HepG2 (cell line): ENCODE measurements around the gene HPCAL1. TPM values are rescaled to one million over a fixed set of nuclear protein-coding genes. Genes with fewer than 3 reads are reported as not detected.

Experiments
- AGO2 ChIP-seq: fragments of 200-400 bp; formaldehyde crosslinking; optimal IDR thresholded peaks from 2 replicates; pipeline ENCODE3; 2017; ENCODE audit warnings: mild to moderate bottlenecking, low read depth, low read length, moderate library complexity
- AHR ChIP-seq: IDR thresholded peaks from 2 replicates; pipeline ENCODE4 v1.6.1; 2018; ENCODE audit warnings: missing genetic modification reagents, missing compliant biosample characterization
- ARID2 ChIP-seq: sonication (generic); formaldehyde crosslinking; IDR thresholded peaks from 2 replicates; pipeline ENCODE4 v1.8.1; 2022; ENCODE audit warnings: mild to moderate bottlenecking, missing genetic modification reagents, borderline replicate concordance
- ETV5 ChIP-seq: IDR thresholded peaks from 2 replicates; pipeline ENCODE4 v1.6.1; 2018; ENCODE audit warnings: missing biosample characterization, missing genetic modification reagents, inconsistent platforms, borderline replicate concordance
- HMGXB3 ChIP-seq: sonication (generic); formaldehyde crosslinking; IDR thresholded peaks from 2 replicates; pipeline ENCODE4 v1.4.0; 2020; ENCODE audit warnings: missing genetic modification reagents, borderline replicate concordance
- IRF9 ChIP-seq: sonication (generic); formaldehyde crosslinking; IDR thresholded peaks from 2 replicates; pipeline ENCODE4 v1.8.0; 2022; ENCODE audit warnings: missing genetic modification reagents, mild to moderate bottlenecking, borderline replicate concordance
- MXI1 ChIP-seq: IDR thresholded peaks from 3 replicates; pipeline ENCODE4 v1.6.1; 2012; ENCODE audit warnings: low read depth, low read length, inconsistent platforms, borderline replicate concordance
- MYC ChIP-seq: sonication (generic); formaldehyde crosslinking; IDR thresholded peaks from 2 replicates; pipeline ENCODE4 v1.9.0; 2021; ENCODE audit warnings: missing genetic modification reagents, borderline replicate concordance
- SMAD1 ChIP-seq: sonication (generic); formaldehyde crosslinking; IDR thresholded peaks from 2 replicates; pipeline ENCODE4 v1.4.0; 2020; ENCODE audit warnings: missing genetic modification reagents, low read depth, mild to moderate bottlenecking, borderline replicate concordance
- ZNF703 ChIP-seq: sonication (generic); formaldehyde crosslinking; IDR thresholded peaks from 2 replicates; pipeline ENCODE4 v1.5.1; 2020; ENCODE audit warnings: missing genetic modification reagents, mild to moderate bottlenecking, moderate library complexity, borderline replicate concordance
- ZNF704 ChIP-seq: sonication (generic); formaldehyde crosslinking; IDR thresholded peaks from 2 replicates; pipeline ENCODE4 v1.8.1; 2023; ENCODE audit warnings: mild to moderate bottlenecking, inconsistent platforms, moderate library complexity, missing genetic modification reagents, borderline replicate concordance
- ZNF761 ChIP-seq: sonication (generic); formaldehyde crosslinking; conservative IDR thresholded peaks from 2 replicates; pipeline ENCODE4 v1.4.0; 2020; ENCODE audit warnings: mild to moderate bottlenecking, missing genetic modification reagents
- ZNF780A ChIP-seq: sonication (generic); formaldehyde crosslinking; IDR thresholded peaks from 2 replicates; pipeline ENCODE4 v1.8.0; 2022; ENCODE audit warnings: mild to moderate bottlenecking, missing genetic modification reagents, moderate library complexity
- polyA plus RNA-seq, 8 experiments: library from polyadenylated mRNA; depleted of rRNA in 3 of 8; stranded (reverse) in 7 of 8; unstranded in 1 of 8; fragments of >200 nt; fragmentation: Illumina TruSeq in 4 of 8; extraction: Trizol in 4 of 8; gene quantifications; 2 replicates each; pipeline versions ENCODE4 v1.2.1 to v1.2.3, GENCODE V29; 2011 to 2016; ENCODE audit warnings: low read depth in 4 of 8, missing spikeins in 1 of 8, mixed read lengths in 1 of 8; ENCODE audit not compliant: insufficient read depth in 1 of 8
- total RNA-seq, 5 experiments: library from RNA; depleted of rRNA; stranded (reverse); fragments of >200 nt; fragmentation: Illumina TruSeq; extraction: Trizol; gene quantifications; 2 replicates each; pipeline ENCODE4 v1.2.3, GENCODE V29; 2016; ENCODE audit warnings: low read depth in 1 of 5
- TF ChIP-seq, protein P1 (sequence below): sonication (generic); formaldehyde crosslinking; IDR thresholded peaks from 2 replicates; pipeline ENCODE4 v1.4.0; 2020; ENCODE audit warnings: mild to moderate bottlenecking, missing genetic modification reagents, borderline replicate concordance
- TF ChIP-seq, protein P2 (sequence below): sonication (generic); formaldehyde crosslinking; IDR thresholded peaks from 2 replicates; pipeline ENCODE4 v1.4.0; 2020; ENCODE audit warnings: missing genetic modification reagents
- TF ChIP-seq, protein P3 (sequence below): sonication (generic); formaldehyde crosslinking; IDR thresholded peaks from 2 replicates; pipeline ENCODE4 v1.5.0; 2020; ENCODE audit warnings: missing genetic modification reagents, mild to moderate bottlenecking, borderline replicate concordance

HPCAL1 gene
- total and polyA plus RNA-seq, 2 of the 13 experiments (the other 11 are each of a cell fraction or from before 2014, with no cell fraction given): 29.5 to 29.9 TPM

DNA sequence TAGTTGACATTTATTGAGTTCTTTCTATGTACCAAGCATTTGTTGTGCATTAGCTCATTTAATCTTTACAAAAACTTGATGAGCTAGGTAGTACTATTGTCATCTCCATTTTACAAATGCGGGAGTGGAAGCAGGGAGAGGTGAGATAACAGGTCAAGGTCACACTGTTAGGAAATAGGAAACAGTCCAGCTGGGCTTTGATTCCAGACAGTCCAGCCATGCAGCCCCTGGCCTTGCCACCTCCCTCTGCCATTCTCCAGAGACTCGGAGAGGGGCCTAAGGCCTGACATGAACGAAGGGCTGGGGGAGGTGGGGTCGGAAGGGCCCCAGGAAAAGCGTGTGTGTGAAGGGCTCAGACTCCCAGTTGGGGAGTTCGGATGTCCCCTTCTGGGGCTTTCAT lies 89.8 kb downstream of the HPCAL1 start (continued):
- TF ChIP-seq HMGXB3 (CRISPR knock-in tag): no peak
- no peak for TF ChIP-seq ZNF703
- peak; percentile 38; the same call in 1 of the 2 replicates for TF ChIP-seq MYC (CRISPR knock-in tag)
- no peak for TF ChIP-seq AHR (CRISPR knock-in tag)
- no peak for TF ChIP-seq ZNF704
- TF ChIP-seq, protein P1, sequence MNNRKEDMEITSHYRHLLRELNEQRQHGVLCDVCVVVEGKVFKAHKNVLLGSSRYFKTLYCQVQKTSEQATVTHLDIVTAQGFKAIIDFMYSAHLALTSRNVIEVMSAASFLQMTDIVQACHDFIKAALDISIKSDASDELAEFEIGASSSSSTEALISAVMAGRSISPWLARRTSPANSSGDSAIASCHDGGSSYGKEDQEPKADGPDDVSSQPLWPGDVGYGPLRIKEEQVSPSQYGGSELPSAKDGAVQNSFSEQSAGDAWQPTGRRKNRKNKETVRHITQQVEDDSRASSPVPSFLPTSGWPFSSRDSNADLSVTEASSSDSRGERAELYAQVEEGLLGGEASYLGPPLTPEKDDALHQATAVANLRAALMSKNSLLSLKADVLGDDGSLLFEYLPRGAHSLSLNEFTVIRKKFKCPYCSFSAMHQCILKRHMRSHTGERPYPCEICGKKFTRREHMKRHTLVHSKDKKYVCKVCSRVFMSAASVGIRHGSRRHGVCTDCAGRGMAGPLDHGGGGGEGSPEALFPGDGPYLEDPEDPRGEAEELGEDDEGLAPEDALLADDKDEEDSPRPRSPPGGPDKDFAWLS (CRISPR knock-in tag): no peak
- TF ChIP-seq, protein P2, sequence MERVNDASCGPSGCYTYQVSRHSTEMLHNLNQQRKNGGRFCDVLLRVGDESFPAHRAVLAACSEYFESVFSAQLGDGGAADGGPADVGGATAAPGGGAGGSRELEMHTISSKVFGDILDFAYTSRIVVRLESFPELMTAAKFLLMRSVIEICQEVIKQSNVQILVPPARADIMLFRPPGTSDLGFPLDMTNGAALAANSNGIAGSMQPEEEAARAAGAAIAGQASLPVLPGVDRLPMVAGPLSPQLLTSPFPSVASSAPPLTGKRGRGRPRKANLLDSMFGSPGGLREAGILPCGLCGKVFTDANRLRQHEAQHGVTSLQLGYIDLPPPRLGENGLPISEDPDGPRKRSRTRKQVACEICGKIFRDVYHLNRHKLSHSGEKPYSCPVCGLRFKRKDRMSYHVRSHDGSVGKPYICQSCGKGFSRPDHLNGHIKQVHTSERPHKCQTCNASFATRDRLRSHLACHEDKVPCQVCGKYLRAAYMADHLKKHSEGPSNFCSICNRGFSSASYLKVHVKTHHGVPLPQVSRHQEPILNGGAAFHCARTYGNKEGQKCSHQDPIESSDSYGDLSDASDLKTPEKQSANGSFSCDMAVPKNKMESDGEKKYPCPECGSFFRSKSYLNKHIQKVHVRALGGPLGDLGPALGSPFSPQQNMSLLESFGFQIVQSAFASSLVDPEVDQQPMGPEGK (CRISPR knock-in tag): peak; percentile 73
- TF ChIP-seq AGO2: no peak
- no peak for TF ChIP-seq ZNF761
- TF ChIP-seq ARID2 (CRISPR knock-in tag): no peak
- TF ChIP-seq SMAD1: no peak
- TF ChIP-seq IRF9 (CRISPR knock-in tag): no peak
- TF ChIP-seq ZNF780A (CRISPR knock-in tag): no peak
- peak; percentile 82 for TF ChIP-seq ETV5 (CRISPR knock-in tag)
- TF ChIP-seq, protein P3, sequence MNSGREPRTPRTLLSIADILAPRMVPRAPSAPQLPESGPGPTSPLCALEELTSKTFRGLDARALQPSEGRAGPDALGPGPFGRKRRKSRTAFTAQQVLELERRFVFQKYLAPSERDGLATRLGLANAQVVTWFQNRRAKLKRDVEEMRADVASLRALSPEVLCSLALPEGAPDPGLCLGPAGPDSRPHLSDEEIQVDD (CRISPR knock-in tag): no peak
- peak; percentile 28; the same call in 1 of the 3 replicates for TF ChIP-seq MXI1
